Pancreas (tissue), 10 donors: ENCODE measurements around the gene DTNBP1. TPM values are rescaled to one million over a fixed set of nuclear protein-coding genes. Genes with fewer than 3 reads are reported as not detected.
A peak's percentile ranks its signal among the peaks of the same experiment; 100 is the strongest.

Source experiments
- ATAC-seq, 4 donors: fragments of 200-7000 bp; cut with Tn5 transposase; one replicate each; pipeline versions ENCODE4 v1.8.0 to v1.9.1; 2020; ENCODE audit warnings: mild to moderate bottlenecking in 4 of 4, moderate library complexity in 4 of 4
- DNase-seq, 6 donors: peaks; one replicate each; pipeline ENCODE4 v3.0.0-alpha.2; 2020
- FAIRE-seq: peaks from 2 replicates; lab custom pipeline; 2012; peaks lifted over from hg19 to GRCh38; lab: Jason Lieb, UNC
- H3K27ac ChIP-seq, 4 donors: fragments of 200-600 bp; sonication (generic); 1 replicate in 3 of 4; 2 replicates in 1 of 4; pipeline versions ENCODE4 v1.5.0 to v1.8.0; 2020
- H3K27me3 ChIP-seq, 4 donors: fragments of 200-600 bp; one replicate each; pipeline ENCODE4 v1.8.0; 2021
- H3K36me3 ChIP-seq, 3 donors: fragments of 200-600 bp; sonication (generic) in 1 of 3; one replicate each; pipeline versions ENCODE4 v1.5.0 to v1.8.0; 2020 to 2021
- H3K4me1 ChIP-seq, 3 donors: fragments of 200-600 bp; one replicate each; pipeline ENCODE4 v1.8.0; 2021
- H3K4me3 ChIP-seq, 4 donors: fragments of 200-600 bp; sonication (generic) in 2 of 4; one replicate each; pipeline versions ENCODE4 v1.5.0 to v1.8.0; 2020 to 2021
- H3K9me3 ChIP-seq, 4 donors: fragments of 200-600 bp; one replicate each; pipeline ENCODE4 v1.8.0; 2021
- CTCF ChIP-seq, 4 donors: fragments of 200-600 bp; sonication (generic) in 3 of 4; IDR thresholded peaks; one replicate each; pipeline versions ENCODE4 v1.5.0 to v1.8.0; 2021; ENCODE audit warnings: antibody characterized with exemption in 4 of 4
- WGBS, 2 donors: extraction: QIAGEN DNeasy Blood & Tissue Kit; methylation state at CpG; one replicate each; pipeline ENCODE4 v1.1.7; 2013; 5-methylcytosine and 5-hydroxymethylcytosine counted together
- intact Hi-C, 3 donors: fragments of 100-400 bp; cut with DNase I; formaldehyde crosslinking; loops; one replicate each; pipeline versions ENCODE4 v1.11.1 to v1.14.2; 2022
- polyA plus RNA-seq, 2 donors: library from polyadenylated mRNA; stranded (reverse); fragments of 200-250 nt; gene quantifications; one replicate each; pipeline ENCODE4 v1.2.3, GENCODE V29; 2013
- total RNA-seq, 6 donors: library from RNA; stranded (reverse); fragmentation: NEBNext Ultra II Directional in 4 of 6; extraction: Animal tissue kit (Norgen Biotek cat#: 25700) in 4 of 6; gene quantifications; one replicate each; pipeline versions ENCODE4 v1.2.1 to v1.2.4, GENCODE V29; 2021 to 2023
- donor health status: healthy with polysubstance abuse.
- donor health status: DM: no; HTN: no; CAD: no; lungs with moderate emphysema.
- donor health status: DM: no; HTN: no; CAD: no.
- donor health status: control.
- donor health status: control.
- donor health status: Bipolar disorder and iron deficiency.
- donor health status: DM: yes; HTN: yes; CAD: no.
- donor health status: DM: no; HTN: no; CAD: no.
- donor health status: DM: no; HTN: no; CAD: no.
- donor health status: DM: yes; HTN: yes; CAD: no.

DTNBP1 gene
- total and polyA plus RNA-seq, 8 donors, result 6.5 to 11.5 (median 8.0) TPM

- intact Hi-C loops, result no loop called here
- Histone ChIP-seq H3K27me3 (no peaks in the 10 kb centered on the region), H3K4me1 (no peaks in the 10 kb centered on the region), H3K36me3 (peaks cover 0 to 26% (median 5%) of the 10 kb centered on the region in 3 donors), H3K27ac (no peak overlapping the region), H3K4me3 (no peak overlapping the region), H3K9me3 (no peaks in the 10 kb centered on the region)
- ATAC-seq (peak in 1 of 4 donors; percentile 24), FAIRE-seq (no peak), DNase-seq (no peak)
- no peak for TF ChIP-seq CTCF (IDR thresholded peaks at IDR 0.05)
- 94 to 97% methylated on average over 18 of the region's 18 CpGs for WGBS, 2 donors
Measured at GRCh38 chr6:15512126-15512525, 150.7 kb downstream of the DTNBP1 start.

- no peaks in the 10 kb centered on the region for H3K4me1 ChIP-seq
- no peak for ATAC-seq
- FAIRE-seq, result no peak
- 89 to 90% methylated on average over 14 of the region's 14 CpGs for WGBS, 2 donors
- peaks cover 0 to 26% (median 5%) of the 10 kb centered on the region in 3 donors for H3K36me3 ChIP-seq
- intact Hi-C loops, result no loop called here
- TF ChIP-seq CTCF (IDR thresholded peaks at IDR 0.05), result no peak
- H3K9me3 ChIP-seq, result no peaks in the 10 kb centered on the region
- no peaks in the 10 kb centered on the region for H3K27me3 ChIP-seq
- no peak for DNase-seq
- H3K4me3 ChIP-seq, result no peak overlapping the region
- H3K27ac ChIP-seq, result no peak overlapping the region
Measured at GRCh38 chr6:15511248-15512125, 151.3 kb downstream of the DTNBP1 start.

GRCh38 chr6:15510536-15511247 is 152.1 kb downstream of the DTNBP1 start:
- Histone ChIP-seq H3K4me3 (no peak overlapping the region), H3K36me3 (peaks cover 0 to 26% (median 5%) of the 10 kb centered on the region in 3 donors), H3K27me3 (no peaks in the 10 kb centered on the region), H3K9me3 (no peaks in the 10 kb centered on the region), H3K4me1 (no peaks in the 10 kb centered on the region), H3K27ac (no peak overlapping the region)
- no peak for DNase-seq
- intact Hi-C loops, result no loop called here
- ATAC-seq, result no peak
- no peak for TF ChIP-seq CTCF (IDR thresholded peaks at IDR 0.05)
- 79 to 82% methylated on average over 16 of the region's 16 CpGs for WGBS, 2 donors
- FAIRE-seq, result no peak

GRCh38 chr6:15510121-15510520 is 152.7 kb downstream of the DTNBP1 start:
- H3K27me3 ChIP-seq, result no peaks in the 10 kb centered on the region
- intact Hi-C loops, result no loop called here
- H3K4me1 ChIP-seq, result peaks cover 0 to 5% (median 0%) of the 10 kb centered on the region in 3 donors
- H3K4me3 ChIP-seq, result no peak overlapping the region
- H3K9me3 ChIP-seq, result no peaks in the 10 kb centered on the region
- no peak for FAIRE-seq
- ATAC-seq, result no peak
- H3K36me3 ChIP-seq, result peaks cover 0 to 26% (median 5%) of the 10 kb centered on the region in 3 donors
- no peak for DNase-seq
- WGBS, 2 donors, result 94 to 97% methylated on average over 6 of the region's 6 CpGs
- H3K27ac ChIP-seq, result no peak overlapping the region
- TF ChIP-seq CTCF (IDR thresholded peaks at IDR 0.05), result no peak
